ENCODE measurements around the gene HNRNPCL2.
"Not testable (repeated sequence)": the region's sequence is repeated elsewhere in the genome, so short reads cannot be mapped to it uniquely, and the experiment has no call there.

The HNRNPCL2 gene

GRCh38 chr1:13116754-13117153 is at the start of gene HNRNPCL2:
Gene HNRNPCL2 (minus strand): TSS chr1:13116854. CDS start chr1:13116400, 454 bp downstream.
- not testable (repeated sequence) for DNase-seq

GRCh38 chr1:13165531-13165930 is 48.9 kb upstream of the HNRNPCL2 start, which contains the start of gene HNRNPCL4:
Gene HNRNPCL4 (minus strand): TSS chr1:13165631. CDS start chr1:13165467, 164 bp downstream.
- not testable (repeated sequence) for DNase-seq

GRCh38 chr1:13155909-13156308 is 39.3 kb upstream of the HNRNPCL2 start, which contains the start of gene PRAMEF26:
Gene PRAMEF26 (minus strand): TSS chr1:13156009. CDS start chr1:13153095, 2,914 bp downstream.
- DNase-seq: not testable (repeated sequence)

GRCh38 chr1:13070474-13070873 is 46.2 kb downstream of the HNRNPCL2 start, which contains the start of gene PRAMEF25:
Gene PRAMEF25 (plus strand): TSS chr1:13070774. CDS start chr1:13073694, 2,920 bp downstream.
- not testable (repeated sequence) for DNase-seq
